ENCODE measurements around the gene PLEKHG2.

Gene PLEKHG2

DNA sequence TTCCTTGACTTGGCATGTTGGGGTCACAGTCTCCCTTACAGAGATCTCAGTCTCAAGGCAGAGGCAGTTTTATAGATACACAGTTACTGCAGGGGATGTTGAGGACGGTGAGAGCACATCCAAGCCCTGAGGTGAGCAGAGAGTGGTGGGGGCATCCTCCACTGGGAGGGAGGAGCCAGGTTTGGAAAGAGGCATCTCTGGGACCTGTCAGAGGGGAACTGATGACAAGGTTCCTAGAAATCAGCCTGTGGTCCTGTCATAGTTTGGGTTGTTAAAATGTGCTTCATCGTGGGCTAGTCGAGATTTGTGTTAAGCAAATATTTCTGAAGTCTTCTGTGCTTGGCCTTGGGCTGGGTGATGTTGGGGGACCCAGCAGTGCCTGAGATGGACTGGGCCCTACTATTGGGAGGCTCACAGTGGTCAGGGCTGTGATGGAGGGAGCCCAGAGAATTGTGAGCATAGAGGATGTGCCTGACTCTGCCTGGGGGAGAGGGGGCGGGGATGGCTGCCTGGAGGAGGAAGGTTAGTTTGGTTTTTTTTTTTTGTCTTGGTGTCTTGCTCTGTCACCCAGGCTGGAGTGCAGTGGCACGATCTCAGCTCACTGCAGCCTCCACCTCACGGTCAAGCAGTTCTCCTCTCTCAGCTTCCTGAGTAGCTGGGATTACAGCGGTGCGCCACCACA, 36.8 kb downstream of the PLEKHG2 start:
- TF ChIP-seq GATA3 (IDR thresholded peaks at IDR 0.05; ENCODE audit: low read depth, low read length) (no peak), GATA2 (IDR thresholded peaks at IDR 0.05; ENCODE audit: low read depth, low read length) (no peak)

DNA sequence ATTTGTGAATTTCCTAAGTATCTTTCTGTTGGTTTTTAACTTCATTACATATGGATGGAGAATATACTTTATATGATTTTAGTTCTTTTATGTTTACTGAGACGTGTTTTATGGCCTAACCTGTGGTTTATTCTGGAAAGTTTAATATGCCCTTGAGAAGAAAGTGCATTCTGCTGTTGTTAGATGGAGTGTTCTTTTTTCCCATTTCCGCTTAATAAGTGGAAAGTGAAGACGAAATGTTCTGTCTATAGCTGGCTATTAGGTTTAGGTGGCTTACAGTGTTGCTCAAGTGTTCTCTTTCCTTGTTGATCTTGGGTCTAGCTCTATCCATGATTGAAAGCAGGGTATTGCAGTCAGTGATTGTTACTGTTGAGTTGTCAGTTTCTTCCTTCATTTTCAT, 50.9 kb downstream of the PLEKHG2 start:
- no peak for TF ChIP-seq GATA2 (IDR thresholded peaks at IDR 0.05; ENCODE audit: low read depth, low read length)
- no peak for TF ChIP-seq GATA3 (IDR thresholded peaks at IDR 0.05; ENCODE audit: low read depth, low read length)

DNA sequence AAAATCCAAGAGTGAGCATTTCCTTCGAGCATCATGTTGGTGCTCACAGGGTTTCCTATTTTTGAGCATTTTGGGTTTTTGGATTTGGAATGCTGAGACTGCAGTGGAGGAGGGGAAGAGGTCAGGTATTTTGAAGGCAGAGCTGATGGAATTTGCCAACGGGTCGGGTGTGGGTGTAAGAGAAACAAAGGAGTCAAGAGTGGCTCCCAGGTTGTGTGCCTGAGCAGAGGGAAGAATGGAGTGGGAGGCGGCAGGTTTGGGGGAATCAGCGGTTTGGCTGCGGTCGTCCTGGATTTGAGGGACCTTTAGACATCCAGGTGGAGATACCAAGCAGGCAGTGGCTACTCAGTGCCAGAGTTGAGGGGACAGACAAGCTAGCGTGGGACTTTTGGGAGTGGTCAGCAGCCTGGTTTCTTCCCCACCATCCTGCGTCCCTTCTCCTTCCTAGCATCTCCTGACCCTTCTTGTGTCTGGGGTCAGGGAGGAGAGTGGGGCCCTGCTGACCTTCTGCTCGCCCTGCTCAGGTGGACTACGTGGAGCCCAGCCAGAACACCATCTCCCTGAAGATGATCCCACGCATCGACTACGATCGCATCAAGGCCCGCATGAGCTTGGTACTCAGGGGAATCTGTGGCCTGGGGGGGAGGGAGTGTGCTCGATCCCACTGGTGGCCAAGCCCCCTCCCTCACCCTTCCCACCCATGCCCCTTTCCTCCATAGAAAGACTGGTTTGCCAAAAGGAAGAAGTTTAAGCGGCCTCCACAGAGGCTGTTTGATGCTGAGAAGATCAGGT, 53.7 kb downstream of the PLEKHG2 start:
- no peak for TF ChIP-seq GATA2 (IDR thresholded peaks at IDR 0.05; ENCODE audit: low read depth, low read length)
- no peak for TF ChIP-seq GATA3 (IDR thresholded peaks at IDR 0.05; ENCODE audit: low read depth, low read length)

DNA sequence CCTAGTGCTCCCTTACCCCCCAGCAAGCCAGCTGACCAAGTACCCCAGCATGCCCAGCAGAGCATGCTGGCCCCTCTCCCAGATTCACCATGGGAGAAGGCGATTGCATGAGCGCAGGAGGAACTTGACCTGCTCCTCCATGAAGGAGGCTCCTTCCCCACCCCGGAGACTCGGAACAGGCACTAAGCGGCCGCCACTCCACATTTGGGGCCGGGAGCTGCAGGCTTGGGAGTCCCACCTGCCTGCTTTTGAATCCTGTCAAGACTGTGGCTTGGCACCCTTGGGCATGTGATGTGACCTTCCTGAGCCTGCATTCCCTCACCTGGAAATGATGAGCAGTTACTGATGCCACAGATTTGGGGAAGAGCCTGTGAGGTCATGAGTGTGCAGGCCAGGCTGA, 55.5 kb downstream of the PLEKHG2 start:
- TF ChIP-seq GATA3 (IDR thresholded peaks at IDR 0.05; ENCODE audit: low read depth, low read length) = no peak
- TF ChIP-seq GATA2 (IDR thresholded peaks at IDR 0.05; ENCODE audit: low read depth, low read length) = no peak

DNA sequence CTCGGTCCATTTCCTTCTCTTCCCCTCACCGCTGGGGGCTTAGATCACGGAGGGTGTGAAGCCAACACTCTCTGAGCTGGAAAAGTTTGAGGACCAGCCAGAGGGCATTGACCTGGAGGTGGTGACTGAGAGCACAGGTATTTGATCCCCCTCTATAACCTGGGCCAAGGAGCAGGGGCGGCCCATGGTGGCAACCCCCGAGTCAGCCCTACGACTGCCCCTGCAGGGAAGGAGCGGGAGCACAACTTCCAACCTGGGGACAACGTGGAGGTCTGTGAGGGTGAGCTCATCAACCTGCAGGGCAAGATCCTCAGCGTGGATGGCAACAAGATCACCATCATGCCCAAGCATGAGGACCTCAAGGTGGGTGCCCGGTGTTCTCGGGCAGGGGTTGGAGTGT, 56.6 kb downstream of the PLEKHG2 start:
- TF ChIP-seq GATA2 (IDR thresholded peaks at IDR 0.05; ENCODE audit: low read depth, low read length) (no peak), GATA3 (IDR thresholded peaks at IDR 0.05; ENCODE audit: low read depth, low read length) (no peak)

DNA sequence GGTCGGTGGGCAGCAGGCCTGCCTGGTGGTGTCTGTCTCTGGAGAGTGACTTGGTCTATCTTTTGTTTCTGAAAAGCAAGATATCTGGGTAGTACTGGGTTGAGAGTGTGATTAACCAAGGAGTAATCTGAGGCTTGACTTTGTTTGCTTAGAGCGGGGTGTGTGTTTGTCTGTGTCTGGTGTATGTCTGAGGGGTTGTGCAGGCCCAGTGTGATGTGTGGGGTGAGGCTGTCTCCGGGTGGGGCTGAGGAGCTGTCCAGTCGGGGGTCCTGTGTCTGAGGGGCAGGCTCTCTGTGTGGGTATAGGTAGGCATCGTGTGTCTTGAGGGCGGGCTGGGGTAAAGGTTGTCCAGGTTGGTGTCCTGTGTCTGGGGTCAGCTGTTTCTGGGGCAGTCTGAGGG, 57.1 kb downstream of the PLEKHG2 start:
- TF ChIP-seq GATA3 (IDR thresholded peaks at IDR 0.05; ENCODE audit: low read depth, low read length) (no peak), GATA2 (IDR thresholded peaks at IDR 0.05; ENCODE audit: low read depth, low read length) (no peak)

DNA sequence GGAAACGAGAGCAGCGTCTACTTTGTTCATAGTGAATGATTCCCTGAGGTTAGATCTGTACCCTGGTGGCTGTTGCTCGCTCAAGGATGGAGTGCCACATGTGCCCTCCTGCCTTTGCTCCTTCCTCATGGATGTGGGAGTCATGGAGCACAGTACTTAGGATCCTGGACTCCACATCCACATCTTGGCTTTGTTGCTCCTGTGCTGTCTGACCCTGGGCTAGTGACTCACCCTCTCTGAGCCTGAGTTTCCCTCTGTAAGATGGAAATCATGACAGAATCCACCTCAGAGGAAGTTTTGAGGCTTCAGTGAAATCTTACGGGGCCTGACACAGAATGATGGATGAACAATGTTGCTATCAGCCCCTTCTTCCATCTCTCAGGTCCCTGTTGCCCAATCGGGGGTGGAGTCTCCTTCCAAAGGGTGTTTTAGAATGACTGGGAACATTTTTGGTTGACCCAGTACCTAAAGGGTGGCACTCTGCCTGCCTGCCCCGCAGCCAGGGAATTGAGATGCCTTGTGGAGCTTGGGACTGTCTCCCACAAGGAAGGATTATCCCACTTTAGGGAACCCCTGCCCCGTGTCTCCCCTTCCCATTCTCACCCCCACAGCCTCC, 58.4 kb downstream of the PLEKHG2 start:
- no peak for TF ChIP-seq GATA3 (IDR thresholded peaks at IDR 0.05; ENCODE audit: low read depth, low read length)
- TF ChIP-seq GATA2 (IDR thresholded peaks at IDR 0.05; ENCODE audit: low read depth, low read length) = no peak

DNA sequence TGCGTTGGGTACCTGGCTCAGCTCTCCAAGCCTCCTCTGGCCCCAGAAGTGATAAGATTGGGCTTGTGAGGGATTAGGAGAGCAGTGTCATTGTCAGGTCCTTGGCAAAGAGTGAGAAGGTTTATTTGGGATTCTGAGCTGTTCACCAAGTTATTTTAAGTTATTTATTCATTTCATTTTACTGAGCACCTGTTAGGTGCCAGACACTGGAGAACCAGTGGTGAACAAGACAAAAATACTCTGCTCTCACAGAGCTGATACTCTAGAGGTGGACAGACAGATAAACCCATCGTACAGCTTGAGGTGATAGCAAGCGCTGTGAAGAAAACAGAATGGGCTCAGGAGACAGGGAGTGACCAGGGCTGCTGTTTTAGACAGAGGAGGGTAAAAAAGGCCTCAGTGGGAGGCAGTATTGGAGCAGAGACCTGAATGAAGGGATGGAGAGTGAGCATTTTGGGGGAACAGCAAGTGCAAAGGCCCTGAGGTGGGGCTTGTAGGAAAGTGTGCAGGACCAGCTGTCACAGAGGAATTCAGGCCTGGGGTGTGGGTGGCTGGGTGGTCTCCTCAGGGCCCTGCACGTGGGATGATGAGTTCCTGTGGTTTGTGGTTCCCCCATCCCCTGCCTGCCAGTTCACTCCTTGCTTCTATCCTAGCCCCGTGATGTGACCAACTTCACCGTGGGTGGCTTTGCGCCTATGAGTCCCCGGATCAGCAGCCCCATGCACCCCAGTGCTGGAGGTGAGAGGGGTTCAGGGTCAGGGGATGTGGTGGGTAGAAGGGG, 59.5 kb downstream of the PLEKHG2 start:
- TF ChIP-seq GATA3 (IDR thresholded peaks at IDR 0.05; ENCODE audit: low read depth, low read length) (no peak), GATA2 (IDR thresholded peaks at IDR 0.05; ENCODE audit: low read depth, low read length) (no peak)

DNA sequence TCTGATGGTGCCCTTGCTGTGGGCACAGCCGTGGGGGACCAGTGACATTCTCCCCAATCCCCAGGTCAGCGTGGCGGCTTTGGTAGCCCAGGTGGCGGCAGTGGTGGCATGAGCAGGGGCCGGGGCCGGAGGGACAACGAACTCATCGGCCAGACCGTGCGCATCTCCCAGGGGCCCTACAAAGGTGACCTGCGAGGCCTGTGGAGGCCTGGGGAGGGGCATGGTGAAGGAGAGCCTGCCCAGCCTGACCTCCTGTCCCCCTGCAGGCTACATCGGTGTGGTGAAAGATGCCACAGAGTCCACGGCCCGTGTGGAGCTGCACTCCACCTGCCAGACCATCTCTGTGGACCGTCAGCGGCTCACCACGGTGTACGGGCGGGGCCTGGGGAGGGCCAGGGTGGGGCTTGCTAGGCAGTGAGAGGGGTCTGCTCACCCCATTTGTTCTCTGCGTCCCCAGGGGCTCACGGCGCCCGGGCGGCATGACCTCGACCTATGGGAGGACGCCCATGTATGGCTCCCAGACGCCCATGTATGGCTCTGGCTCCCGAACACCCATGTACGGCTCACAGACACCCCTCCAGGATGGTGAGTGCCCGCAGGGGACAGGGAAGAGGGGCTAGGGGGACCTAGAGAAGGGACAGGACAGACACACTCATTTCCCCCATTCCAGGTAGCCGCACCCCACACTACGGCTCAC, 60.4 kb downstream of the PLEKHG2 start:
- TF ChIP-seq GATA2 (IDR thresholded peaks at IDR 0.05; ENCODE audit: low read depth, low read length) = no peak

DNA sequence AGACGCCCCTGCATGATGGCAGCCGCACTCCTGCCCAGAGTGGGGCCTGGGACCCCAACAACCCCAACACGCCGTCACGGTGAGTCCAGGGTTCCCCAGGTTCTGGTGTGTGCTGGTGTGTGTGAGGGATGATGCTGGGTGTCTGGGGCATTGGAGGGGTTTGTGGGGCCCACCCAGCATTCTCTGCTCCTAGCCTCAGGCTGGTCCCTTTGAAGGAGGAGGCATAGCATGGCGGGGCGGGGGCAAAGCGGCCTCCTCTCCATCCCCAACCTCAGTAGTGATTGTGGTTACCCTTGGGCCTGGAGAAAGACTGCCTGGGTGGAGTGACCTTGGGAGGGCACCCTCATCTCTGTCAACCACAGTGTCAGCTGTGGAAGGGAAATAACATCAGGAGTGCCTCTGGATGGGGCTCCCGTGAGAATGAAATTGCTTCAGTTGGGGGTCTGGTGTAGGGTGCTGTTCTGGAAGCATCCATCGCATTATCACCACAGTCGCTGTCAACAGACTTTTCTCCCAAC, 61.0 kb downstream of the PLEKHG2 start:
- TF ChIP-seq GATA3 (IDR thresholded peaks at IDR 0.05; ENCODE audit: low read depth, low read length) = no peak
- TF ChIP-seq GATA2 (IDR thresholded peaks at IDR 0.05; ENCODE audit: low read depth, low read length) = no peak

DNA sequence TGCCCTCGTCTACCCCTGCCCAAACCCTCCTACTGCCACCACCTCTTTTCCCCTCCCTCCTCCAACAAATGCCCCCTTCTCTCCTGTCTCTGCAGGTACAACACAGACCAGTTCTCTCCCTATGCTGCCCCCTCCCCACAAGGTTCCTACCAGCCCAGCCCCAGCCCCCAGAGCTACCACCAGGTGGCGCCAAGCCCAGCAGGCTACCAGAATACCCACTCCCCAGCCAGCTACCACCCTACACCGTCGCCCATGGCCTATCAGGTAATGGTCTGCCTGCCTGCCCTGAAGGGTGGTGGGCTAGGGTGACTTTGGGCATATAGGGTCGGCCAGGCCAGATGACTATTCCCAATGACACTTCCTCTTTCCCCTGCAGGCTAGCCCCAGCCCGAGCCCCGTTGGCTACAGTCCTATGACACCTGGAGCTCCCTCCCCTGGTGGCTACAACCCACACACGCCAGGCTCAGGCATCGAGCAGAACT, 61.7 kb downstream of the PLEKHG2 start:
- no peak for TF ChIP-seq GATA2 (IDR thresholded peaks at IDR 0.05; ENCODE audit: low read depth, low read length)
- TF ChIP-seq GATA3 (IDR thresholded peaks at IDR 0.05; ENCODE audit: low read depth, low read length) = no peak

DNA sequence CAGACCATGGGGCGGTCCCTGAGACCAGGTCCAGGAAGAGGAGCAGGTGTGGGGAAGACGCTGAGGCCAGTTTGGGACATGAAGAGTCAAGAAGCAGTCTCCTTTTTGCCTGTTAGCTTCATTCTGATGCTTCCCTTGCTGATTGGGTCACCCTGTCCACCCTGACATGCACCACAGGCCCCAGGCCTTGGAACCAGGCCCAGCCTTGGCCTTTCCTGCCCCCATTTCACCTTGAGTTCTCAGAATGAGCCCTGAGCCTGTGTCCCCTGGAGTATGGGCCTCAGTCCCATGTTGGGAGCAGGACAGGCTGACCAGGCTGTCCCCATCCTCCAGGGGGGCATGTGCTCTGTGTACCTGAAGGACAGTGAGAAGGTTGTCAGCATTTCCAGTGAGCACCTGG, 63.3 kb downstream of the PLEKHG2 start:
- TF ChIP-seq GATA3 (IDR thresholded peaks at IDR 0.05; ENCODE audit: low read depth, low read length) = no peak
- no peak for TF ChIP-seq GATA2 (IDR thresholded peaks at IDR 0.05; ENCODE audit: low read depth, low read length)

All from SH-SY5Y (cell line).